Prostate gland (tissue), 2 donors: ENCODE measurements around the gene ARF6. TPM values are rescaled to one million over a fixed set of nuclear protein-coding genes. Genes with fewer than 3 reads are reported as not detected.
A peak's percentile ranks its signal among the peaks of the same experiment; 100 is the strongest.

Experiments
- DNase-seq: peaks from one replicate; pipeline ENCODE4 v3.0.0-alpha.2; 2019; ENCODE audit warnings: low spot score
- H3K27ac ChIP-seq, 2 donors: fragments of 200-600 bp; sonication (generic); 2 replicates each; pipeline ENCODE4 v1.5.1; 2017 to 2019
- H3K27me3 ChIP-seq: fragments of 200-600 bp; sonication (generic); replicated peaks from 2 replicates; pipeline ENCODE4 v1.5.1; 2019; ENCODE audit not compliant: insufficient read depth
- H3K36me3 ChIP-seq, 2 donors: fragments of 200-600 bp; sonication (generic); 1 replicate in 1 of 2; 2 replicates in 1 of 2; pipeline versions ENCODE4 v1.5.1 to v1.8.1; 2017 to 2019
- H3K4me1 ChIP-seq: fragments of 200-600 bp; sonication (generic); replicated peaks from 2 replicates; pipeline ENCODE4 v1.5.1; 2019
- H3K4me3 ChIP-seq, 2 donors: fragments of 200-600 bp; sonication (generic); 2 replicates each; pipeline ENCODE4 v1.5.1; 2017 to 2019
- H3K9me3 ChIP-seq: fragments of 200-600 bp; sonication (generic); 2 replicates; pipeline ENCODE4 v1.5.1; 2017
- CTCF ChIP-seq, 4 experiments: fragments of 200-600 bp in 2 of 4; fragments of 450-650 bp in 2 of 4; sonication (generic) in 2 of 4; IDR thresholded peaks; 1 replicate in 3 of 4; 2 replicates in 1 of 4; pipeline ENCODE4 v1.5.1; 2016 to 2019; ENCODE audit warnings: antibody characterized with exemption in 4 of 4, mild to moderate bottlenecking in 2 of 4, moderate library complexity in 2 of 4
- POLR2A ChIP-seq: fragments of 450-650 bp; IDR thresholded peaks from one replicate; pipeline ENCODE4 v1.6.1; 2016; ENCODE audit warnings: antibody characterized with exemption, mild to moderate bottlenecking
- POLR2AphosphoS5 ChIP-seq: sonication (generic); formaldehyde crosslinking; IDR thresholded peaks from one replicate; pipeline ENCODE4 v1.6.1; 2017; ENCODE audit warnings: antibody characterized with exemption
- WGBS: methylation state at CpG from one replicate; pipeline ENCODE4 v1.1.5; 2018; 5-methylcytosine and 5-hydroxymethylcytosine counted together
- intact Hi-C: fragments of 100-400 bp; cut with DNase I; formaldehyde crosslinking; loops from one replicate; pipeline ENCODE4 v1.14.2; 2022
- total RNA-seq, 2 donors: library from RNA; depleted of rRNA; stranded (reverse); fragments of >200 nt; gene quantifications; one replicate each; pipeline ENCODE4 v1.1.0, GENCODE V29; 2016

Gene ARF6
- total RNA-seq, 2 donors from 2014 or later = 64.3 to 92.7 TPM

- Histone ChIP-seq H3K4me3 (no peak overlapping the region), H3K36me3 (no peaks in the 10 kb centered on the region), H3K27ac (no peak overlapping the region), H3K4me1 (no peaks in the 10 kb centered on the region), H3K27me3 (no peaks in the 10 kb centered on the region), H3K9me3 (no peaks in the 10 kb centered on the region)
- intact Hi-C loops = no loop called here
- no peak for DNase-seq
- 83% methylated on average over 12 of the region's 12 CpGs for WGBS
- TF ChIP-seq POLR2AphosphoS5 (no peak), CTCF (IDR thresholded peaks at IDR 0.05) (no peak), POLR2A (no peak)
Observed at GRCh38 chr14:49875640-49876198, 17.2 kb upstream of the ARF6 start.

DNA sequence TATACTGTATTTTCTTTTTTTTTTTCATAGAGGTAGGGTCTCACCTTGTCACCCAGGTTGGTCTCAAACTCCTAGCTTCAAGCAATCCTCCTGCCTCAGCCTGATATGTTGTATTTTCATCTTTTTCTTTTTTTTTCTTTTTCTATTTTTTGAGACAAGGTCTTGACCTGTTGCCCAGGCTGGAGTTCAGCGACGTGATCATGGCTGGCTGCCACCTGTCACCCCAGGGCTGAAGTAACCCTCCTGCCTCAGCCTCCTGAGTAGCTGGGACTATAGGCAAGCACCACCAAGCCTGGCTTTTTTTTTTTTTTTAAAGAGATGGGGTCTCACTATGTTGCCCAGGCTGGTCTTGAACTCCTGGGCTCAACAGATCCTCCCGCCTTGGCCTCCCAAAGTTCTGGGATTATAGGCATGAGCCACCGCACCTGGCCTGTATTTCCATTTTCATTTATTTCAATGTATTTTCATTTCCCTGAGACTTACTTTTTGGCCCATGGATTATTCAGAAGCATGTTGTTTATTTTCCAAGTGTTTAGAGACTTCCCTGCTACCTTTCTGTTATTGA lies 16.2 kb upstream of the ARF6 start:
- Histone ChIP-seq H3K36me3 (no peaks in the 10 kb centered on the region), H3K4me1 (no peaks in the 10 kb centered on the region), H3K9me3 (no peaks in the 10 kb centered on the region), H3K4me3 (no peak overlapping the region), H3K27ac (no peak overlapping the region), H3K27me3 (no peaks in the 10 kb centered on the region)
- TF ChIP-seq POLR2AphosphoS5 = no peak
- TF ChIP-seq CTCF (IDR thresholded peaks at IDR 0.05) = no peak
- TF ChIP-seq POLR2A = no peak
- intact Hi-C loops = no loop called here
- WGBS = 57% methylated on average over 4 of the region's 4 CpGs
- DNase-seq = no peak

DNA sequence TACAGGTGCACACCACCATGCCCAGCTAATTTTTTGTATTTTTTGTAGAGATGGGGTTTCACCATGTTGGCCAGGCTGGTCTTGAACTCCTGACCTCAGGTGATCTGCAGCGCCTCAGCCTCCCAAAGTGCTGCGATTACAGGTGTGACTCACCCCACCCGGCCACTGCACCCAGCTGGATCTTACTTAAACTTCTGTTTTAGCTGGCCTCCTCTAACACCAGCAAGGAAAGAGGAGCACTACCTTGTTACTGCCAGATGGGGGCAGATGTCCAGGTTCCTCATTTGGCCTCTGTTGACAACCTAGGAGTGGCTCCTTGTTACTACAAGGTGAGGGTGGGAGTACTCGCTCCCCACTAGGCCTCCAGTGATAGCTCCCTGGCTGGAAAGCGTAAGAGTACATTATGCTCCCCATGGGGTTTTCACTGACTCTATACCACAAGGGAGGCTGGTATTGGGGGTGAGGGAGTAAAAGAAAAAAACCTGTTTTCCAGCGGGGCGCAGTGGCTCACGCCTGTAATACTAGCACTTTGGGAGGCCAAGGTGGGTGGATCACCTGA lies 13.2 kb upstream of the ARF6 start:
- Histone ChIP-seq H3K4me1 (no peaks in the 10 kb centered on the region), H3K4me3 (no peak overlapping the region), H3K36me3 (no peaks in the 10 kb centered on the region), H3K27ac (no peak overlapping the region), H3K27me3 (no peaks in the 10 kb centered on the region), H3K9me3 (no peaks in the 10 kb centered on the region)
- WGBS = 74% methylated on average over 8 of the region's 8 CpGs
- no peak for TF ChIP-seq POLR2A
- TF ChIP-seq CTCF (IDR thresholded peaks at IDR 0.05) = peak in 1 of 4 experiments; percentile 52
- no peak for DNase-seq
- intact Hi-C loops = no loop called here

GRCh38 chr14:49880267-49881064 lies 12.4 kb upstream of the ARF6 start:
- no peak overlapping the region for H3K27ac ChIP-seq
- 54% methylated on average over 9 of the region's 9 CpGs for WGBS
- intact Hi-C loops = no loop called here

More at GRCh38 chr14:49880267-49881064, 12.4 kb upstream of the ARF6 start:
- no peak for DNase-seq
- Histone ChIP-seq H3K27me3 (no peaks in the 10 kb centered on the region), H3K4me1 (no peaks in the 10 kb centered on the region), H3K36me3 (no peaks in the 10 kb centered on the region), H3K9me3 (no peaks in the 10 kb centered on the region), H3K4me3 (no peak overlapping the region)
- TF ChIP-seq POLR2A (no peak), POLR2AphosphoS5 (no peak), CTCF (IDR thresholded peaks at IDR 0.05) (no peak)
